Measurements from ENCODE around the gene TMEM165.

- TF ChIP-seq, protein P1, sequence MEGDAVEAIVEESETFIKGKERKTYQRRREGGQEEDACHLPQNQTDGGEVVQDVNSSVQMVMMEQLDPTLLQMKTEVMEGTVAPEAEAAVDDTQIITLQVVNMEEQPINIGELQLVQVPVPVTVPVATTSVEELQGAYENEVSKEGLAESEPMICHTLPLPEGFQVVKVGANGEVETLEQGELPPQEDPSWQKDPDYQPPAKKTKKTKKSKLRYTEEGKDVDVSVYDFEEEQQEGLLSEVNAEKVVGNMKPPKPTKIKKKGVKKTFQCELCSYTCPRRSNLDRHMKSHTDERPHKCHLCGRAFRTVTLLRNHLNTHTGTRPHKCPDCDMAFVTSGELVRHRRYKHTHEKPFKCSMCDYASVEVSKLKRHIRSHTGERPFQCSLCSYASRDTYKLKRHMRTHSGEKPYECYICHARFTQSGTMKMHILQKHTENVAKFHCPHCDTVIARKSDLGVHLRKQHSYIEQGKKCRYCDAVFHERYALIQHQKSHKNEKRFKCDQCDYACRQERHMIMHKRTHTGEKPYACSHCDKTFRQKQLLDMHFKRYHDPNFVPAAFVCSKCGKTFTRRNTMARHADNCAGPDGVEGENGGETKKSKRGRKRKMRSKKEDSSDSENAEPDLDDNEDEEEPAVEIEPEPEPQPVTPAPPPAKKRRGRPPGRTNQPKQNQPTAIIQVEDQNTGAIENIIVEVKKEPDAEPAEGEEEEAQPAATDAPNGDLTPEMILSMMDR (IDR thresholded peaks at IDR 0.05; ENCODE audit: poor library complexity, severe bottlenecking), result no peak
- TF ChIP-seq EP300 (conservative IDR thresholded peaks at IDR 0.05; ENCODE audit: poor library complexity, severe bottlenecking), result no peak
- TF ChIP-seq POLR2AphosphoS5 (IDR thresholded peaks at IDR 0.05), result no peak
- TF ChIP-seq EZH2 (IDR thresholded peaks at IDR 0.05; ENCODE audit: borderline replicate concordance, insufficient read depth, low read length, poor library complexity, severe bottlenecking), result no peak
- no peak for TF ChIP-seq TAF1 (IDR thresholded peaks at IDR 0.05; ENCODE audit: low read depth)
- no peak for TF ChIP-seq SMC3 (conservative IDR thresholded peaks at IDR 0.05; ENCODE audit: poor library complexity)
- TF ChIP-seq REST (IDR thresholded peaks at IDR 0.05; ENCODE audit: borderline replicate concordance), result no peak
- TF ChIP-seq RAD21 (conservative IDR thresholded peaks at IDR 0.05), result no peak
These were observed 50.8 kb downstream of the TMEM165 start for GRCh38 chr4:55446578-55446922.
